T-helper 2 cell treated with Interferon-gamma antibody and Interleukin-4, amounts not matched to agents 5 μg/mL and 100 μg/mL, for 36 hours (primary cell): ENCODE results near the gene SLC28A1.

Experiments
- DNase-seq: peaks from one replicate; pipeline ENCODE4 v3.0.0; 2021; ENCODE audit warnings: low spot score
- H3K27ac Mint-ChIP-seq: one replicate; pipeline ENCODE4 v1.8.0; 2021; ENCODE audit warnings: mild to moderate bottlenecking, mixed read lengths
- H3K27me3 Mint-ChIP-seq: one replicate; pipeline ENCODE4 v1.8.0; 2021; ENCODE audit warnings: low read depth, mixed read lengths
- H3K36me3 Mint-ChIP-seq: one replicate; pipeline ENCODE4 v1.8.0; 2021; ENCODE audit warnings: low read depth, mixed read lengths
- H3K4me1 Mint-ChIP-seq: one replicate; pipeline ENCODE4 v1.8.0; 2021; ENCODE audit warnings: low read depth, mixed read lengths
- H3K4me3 Mint-ChIP-seq: one replicate; pipeline ENCODE4 v1.8.0; 2022; ENCODE audit warnings: mild to moderate bottlenecking, moderate library complexity, mixed read lengths
- H3K9me3 Mint-ChIP-seq: one replicate; pipeline ENCODE4 v1.8.0; 2021; ENCODE audit warnings: mixed read lengths

Gene SLC28A1

DNA sequence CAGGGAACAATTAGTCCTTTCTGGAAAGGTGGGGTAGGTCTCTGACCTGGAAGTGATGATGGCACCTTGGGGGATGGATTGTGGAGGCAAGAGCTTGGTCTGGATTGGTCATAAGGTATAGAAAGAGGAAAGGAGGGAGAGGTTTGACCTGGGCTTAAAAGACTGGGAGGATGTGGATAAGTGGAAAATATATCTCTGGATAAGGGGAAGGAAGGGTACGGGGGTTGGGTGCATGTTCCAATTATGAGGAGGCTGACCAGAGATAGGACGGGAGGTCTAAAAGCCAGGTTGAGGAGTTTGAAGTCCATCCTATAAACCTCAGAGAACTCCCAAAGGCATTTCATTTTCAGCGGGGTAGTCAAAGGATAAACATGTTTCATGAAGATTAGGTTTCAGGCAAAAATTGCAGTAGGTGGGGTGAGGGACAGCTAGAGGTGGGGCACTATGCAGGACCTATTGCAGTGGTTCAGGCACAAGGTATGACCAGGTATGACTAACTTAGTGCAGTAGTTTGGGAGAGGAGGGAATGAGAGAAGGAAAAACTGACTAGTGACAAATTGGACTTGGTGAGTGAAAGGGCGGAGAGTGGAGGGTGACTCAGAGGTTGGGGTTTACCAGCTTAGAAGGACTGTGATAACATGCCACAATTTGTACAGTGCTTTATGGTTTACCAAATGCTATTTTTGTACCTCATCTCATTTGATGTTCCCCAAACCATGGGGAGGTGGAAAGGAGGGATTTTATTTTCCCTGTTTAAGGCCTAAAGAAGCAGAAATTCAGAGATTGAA lies 107.9 kb downstream of the SLC28A1 start:
- no peaks in the 10 kb centered on the region for H3K36me3 Mint-ChIP-seq
- DNase-seq: peak; percentile 67
- H3K27me3 Mint-ChIP-seq: no peaks in the 10 kb centered on the region
- H3K4me3 Mint-ChIP-seq: no peak overlapping the region
- H3K27ac Mint-ChIP-seq: no peak overlapping the region
- H3K9me3 Mint-ChIP-seq: no peaks in the 10 kb centered on the region
- peaks cover 31% of the 10 kb centered on the region for H3K4me1 Mint-ChIP-seq
